ENCODE data around the gene LRP8. TPM values are rescaled to one million over a fixed set of nuclear protein-coding genes. Genes with fewer than 3 reads are reported as not detected.

LRP8 gene
- polyA plus RNA-seq, 1 donor (not counting 4 experiments of a cell fraction or from before 2014, with no cell fraction given), result 31.0 TPM

DNA sequence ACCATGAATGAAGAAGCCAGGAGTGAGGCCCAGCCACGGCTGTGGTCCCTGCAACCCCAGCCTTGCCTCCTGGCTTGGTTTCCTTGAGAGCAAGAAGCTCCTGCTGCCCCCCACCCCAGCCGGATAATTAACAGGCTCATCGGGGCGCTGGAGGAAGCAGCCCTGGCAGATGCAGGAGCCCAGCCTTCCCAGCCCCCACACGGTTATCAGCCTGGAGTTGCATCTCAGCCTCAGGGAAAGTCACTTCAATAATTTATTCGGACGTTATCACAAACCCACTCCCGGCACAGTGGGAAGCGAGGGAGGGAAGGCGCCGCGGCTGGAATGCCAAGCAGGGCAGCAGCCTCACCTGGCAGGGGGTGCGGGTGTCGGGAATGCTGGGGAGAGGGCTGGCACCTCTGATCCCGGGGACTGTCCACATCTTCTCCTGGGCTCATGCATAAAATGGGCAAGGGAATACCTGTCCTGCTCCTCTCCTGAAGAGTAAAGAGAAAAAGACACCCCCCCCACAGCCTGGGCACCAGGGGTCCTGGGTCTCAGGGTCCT lies 43.3 kb upstream of the LRP8 start:
- TF ChIP-seq EZH2 (IDR thresholded peaks at IDR 0.05; ENCODE audit: low read length) (no peak), CTCF (optimal IDR thresholded peaks at IDR 0.05 in 1 of 3, IDR thresholded peaks at IDR 0.05 in 1 of 3, conservative IDR thresholded peaks at IDR 0.05 in 1 of 3; ENCODE audit: extremely low read depth in 1 of 3, insufficient read depth in 2 of 3, low read length in 3 of 3) (no peak)
- no peak overlapping the region for H3K4me2 ChIP-seq (ENCODE audit: control insufficient read depth, extremely low read depth, insufficient read depth, low read depth, low read length)
- no peak for DNase-seq (ENCODE audit: low read depth, low spot score)
- dilution Hi-C loops (cut with MboI; ENCODE audit: extremely low pct_ligation_motif_present, low sequenced_read_pairs), result no loop called here
- no peak overlapping the region for H3K9ac ChIP-seq (ENCODE audit: control insufficient read depth, extremely low read depth, insufficient read depth, low read length)
- H3K9me1 ChIP-seq (ENCODE audit: control insufficient read depth, extremely low read depth, insufficient read depth, low read length), result no peaks in the 10 kb centered on the region
- H2AFZ ChIP-seq (ENCODE audit: control insufficient read depth, low read length), result no peak overlapping the region
- H3K79me2 ChIP-seq (ENCODE audit: control insufficient read depth, insufficient read depth, low read length), result no peaks in the 10 kb centered on the region
- H3K27ac ChIP-seq (ENCODE audit: control insufficient read depth, insufficient read depth, low read length), result no peak overlapping the region
- no peaks in the 10 kb centered on the region for H3K36me3 ChIP-seq (ENCODE audit: control insufficient read depth in 2 of 2, extremely low read depth in 1 of 2, insufficient read depth in 2 of 2, low read length in 2 of 2)
- no peak for FAIRE-seq
- H4K20me1 ChIP-seq (ENCODE audit: control insufficient read depth, extremely low read depth, insufficient read depth, low read length), result no peaks in the 10 kb centered on the region
- H3K4me3 ChIP-seq (ENCODE audit: control insufficient read depth in 2 of 3, extremely low read depth in 1 of 3, insufficient read depth in 2 of 3, low read depth in 1 of 3, low read length in 3 of 3), result no peak overlapping the region
- no peaks in the 10 kb centered on the region for H3K4me1 ChIP-seq (ENCODE audit: control insufficient read depth, extremely low read depth, insufficient read depth, low read length)
- H3K9me3 ChIP-seq (ENCODE audit: control insufficient read depth, low read depth, low read length), result no peaks in the 10 kb centered on the region
- peaks cover 18% of the 10 kb centered on the region for H3K27me3 ChIP-seq (ENCODE audit: control insufficient read depth, extremely low read depth, insufficient read depth, low read length)

DNA sequence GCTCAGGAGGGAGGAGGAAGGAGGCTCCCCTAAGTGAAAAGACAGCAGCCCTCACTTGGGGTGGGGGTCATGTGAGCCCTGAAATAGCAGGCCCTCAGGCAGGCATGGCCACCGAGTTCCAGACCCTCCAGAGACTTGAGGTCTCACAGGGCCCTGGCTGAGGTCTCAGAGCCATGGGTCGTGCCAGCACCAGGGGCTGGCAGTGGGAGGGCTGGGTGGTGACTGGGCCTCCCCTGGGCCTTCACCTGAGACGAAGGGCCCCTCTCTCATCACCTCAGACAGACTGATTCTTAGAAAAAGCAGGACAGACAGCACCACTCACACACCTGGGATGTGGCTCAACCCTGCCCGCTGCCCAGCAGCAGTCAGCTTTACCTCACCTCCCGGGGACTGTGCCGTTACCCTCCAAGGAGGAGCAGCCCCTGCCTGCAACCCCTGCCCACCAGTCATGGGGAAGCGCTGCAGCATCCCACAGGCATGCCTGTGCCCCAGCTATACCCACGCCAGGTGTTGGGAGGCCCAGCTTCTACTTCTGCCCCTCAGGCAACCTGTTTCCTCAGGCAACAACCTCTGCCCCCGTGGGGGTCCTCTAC lies 42.6 kb upstream of the LRP8 start:
- Histone ChIP-seq H2AFZ (ENCODE audit: control insufficient read depth, low read length) (no peak overlapping the region), H3K27ac (ENCODE audit: control insufficient read depth, insufficient read depth, low read length) (no peak overlapping the region), H3K9me3 (ENCODE audit: control insufficient read depth, low read depth, low read length) (no peaks in the 10 kb centered on the region), H4K20me1 (ENCODE audit: control insufficient read depth, extremely low read depth, insufficient read depth, low read length) (no peaks in the 10 kb centered on the region), H3K4me1 (ENCODE audit: control insufficient read depth, extremely low read depth, insufficient read depth, low read length) (no peaks in the 10 kb centered on the region), H3K36me3 (ENCODE audit: control insufficient read depth in 2 of 2, extremely low read depth in 1 of 2, insufficient read depth in 2 of 2, low read length in 2 of 2) (no peaks in the 10 kb centered on the region), H3K4me2 (ENCODE audit: control insufficient read depth, extremely low read depth, insufficient read depth, low read depth, low read length) (no peak overlapping the region), H3K4me3 (ENCODE audit: control insufficient read depth in 2 of 3, extremely low read depth in 1 of 3, insufficient read depth in 2 of 3, low read depth in 1 of 3, low read length in 3 of 3) (no peak overlapping the region), H3K27me3 (ENCODE audit: control insufficient read depth, extremely low read depth, insufficient read depth, low read length) (peaks cover 14% of the 10 kb centered on the region), H3K9ac (ENCODE audit: control insufficient read depth, extremely low read depth, insufficient read depth, low read length) (no peak overlapping the region), H3K79me2 (ENCODE audit: control insufficient read depth, insufficient read depth, low read length) (no peaks in the 10 kb centered on the region), H3K9me1 (ENCODE audit: control insufficient read depth, extremely low read depth, insufficient read depth, low read length) (no peaks in the 10 kb centered on the region)
- DNase-seq (ENCODE audit: low read depth, low spot score) (no peak), FAIRE-seq (no peak)
- dilution Hi-C loops (cut with MboI; ENCODE audit: extremely low pct_ligation_motif_present, low sequenced_read_pairs), result no loop called here
- TF ChIP-seq CTCF (optimal IDR thresholded peaks at IDR 0.05 in 1 of 3, IDR thresholded peaks at IDR 0.05 in 1 of 3, conservative IDR thresholded peaks at IDR 0.05 in 1 of 3; ENCODE audit: extremely low read depth in 1 of 3, insufficient read depth in 2 of 3, low read length in 3 of 3) (no peak), EZH2 (IDR thresholded peaks at IDR 0.05; ENCODE audit: low read length) (no peak)
